Osteoblast (primary cell): ENCODE measurements around the gene NAV2. TPM values are rescaled to one million over a fixed set of nuclear protein-coding genes. Genes with fewer than 3 reads are reported as not detected.

Source experiments
- DNase-seq: peaks from one replicate; pipeline ENCODE4 v3.0.0; 2011; ENCODE audit warnings: low spot score, mixed read lengths; ENCODE audit not compliant: insufficient read length; ENCODE audit errors: missing footprints
- H2AFZ ChIP-seq: 2 replicates; pipeline ENCODE4 v1.6.0; 2011; ENCODE audit warnings: mild to moderate bottlenecking, low read length
- H3K27ac ChIP-seq: 2 replicates; pipeline ENCODE4 v1.5.1; 2011; ENCODE audit warnings: mild to moderate bottlenecking, low read depth, low read length, moderate library complexity
- H3K27me3 ChIP-seq: 2 replicates; pipeline ENCODE4 v1.6.0; 2012; ENCODE audit warnings: mild to moderate bottlenecking, control low read depth, inconsistent platforms, low read length, moderate library complexity; ENCODE audit not compliant: insufficient read depth
- H3K36me3 ChIP-seq: 2 replicates; pipeline ENCODE4 v1.5.1; 2011; ENCODE audit warnings: mild to moderate bottlenecking, low read length, control low read depth, moderate library complexity; ENCODE audit not compliant: insufficient read depth
- H3K4me1 ChIP-seq: 2 replicates; pipeline ENCODE4 v1.5.1; 2011; ENCODE audit warnings: mild to moderate bottlenecking, low read length, control low read depth, moderate library complexity; ENCODE audit not compliant: insufficient read depth
- H3K4me2 ChIP-seq: 2 replicates; pipeline ENCODE4 v1.6.0; 2011; ENCODE audit warnings: mild to moderate bottlenecking, low read length; ENCODE audit not compliant: insufficient read depth
- H3K4me3 ChIP-seq: fragments of 200-600 bp; sonication (generic); 3 replicates; pipeline ENCODE4 v1.5.1; 2012; ENCODE audit warnings: mild to moderate bottlenecking, low read length, inconsistent platforms; ENCODE audit not compliant: insufficient read depth
- H3K79me2 ChIP-seq: 2 replicates; pipeline ENCODE4 v1.6.0; 2012; ENCODE audit warnings: mild to moderate bottlenecking, low read length, control low read depth, inconsistent platforms; ENCODE audit not compliant: insufficient read depth
- H3K9me3 ChIP-seq: 2 replicates; pipeline ENCODE4 v1.5.1; 2011; ENCODE audit warnings: low read depth, low read length, control low read depth
- H4K20me1 ChIP-seq: 2 replicates; pipeline ENCODE4 v1.6.0; 2012; ENCODE audit warnings: mild to moderate bottlenecking, low read length, control low read depth; ENCODE audit not compliant: insufficient read depth
- CTCF ChIP-seq: IDR thresholded peaks from 2 replicates; pipeline ENCODE4 v1.5.1; 2011; ENCODE audit warnings: mild to moderate bottlenecking, low read depth, low read length, moderate library complexity; ENCODE audit errors: extremely low read depth
- total RNA-seq: library from RNA; depleted of rRNA; stranded (reverse); fragments of >200 nt; gene quantifications from 2 replicates; pipeline ENCODE4 v1.2.3, GENCODE V29; 2012

NAV2 gene
- total RNA-seq, 1 donor: 8.7 TPM

GRCh38 chr11:19769820-19770219 lies 57.2 kb downstream of the NAV2 start:
- peaks cover 93% of the 10 kb centered on the region for H4K20me1 ChIP-seq

GRCh38 chr11:19770277-19770676 lies 57.6 kb downstream of the NAV2 start:
- DNase-seq: no peak
- H3K4me1 ChIP-seq: peaks cover 26% of the 10 kb centered on the region
- H3K4me3 ChIP-seq: no peak overlapping the region
- no peaks in the 10 kb centered on the region for H3K27me3 ChIP-seq
- H3K36me3 ChIP-seq: no peaks in the 10 kb centered on the region
- H2AFZ ChIP-seq: no peak overlapping the region
- H3K9me3 ChIP-seq: no peaks in the 10 kb centered on the region
- no peak for TF ChIP-seq CTCF
- peak overlapping the region; percentile 26 for H3K4me2 ChIP-seq
- peaks cover 92% of the 10 kb centered on the region for H4K20me1 ChIP-seq
- H3K79me2 ChIP-seq: peaks cover 89% of the 10 kb centered on the region
- no peak overlapping the region for H3K27ac ChIP-seq

More at GRCh38 chr11:19769820-19770219, 57.2 kb downstream of the NAV2 start:
- Histone ChIP-seq H2AFZ (no peak overlapping the region), H3K79me2 (peaks cover 90% of the 10 kb centered on the region), H3K4me3 (no peak overlapping the region), H3K9me3 (no peaks in the 10 kb centered on the region), H3K4me1 (peaks cover 26% of the 10 kb centered on the region), H3K36me3 (no peaks in the 10 kb centered on the region), H3K4me2 (peak overlapping the region; percentile 26), H3K27ac (no peak overlapping the region), H3K27me3 (no peaks in the 10 kb centered on the region)
- TF ChIP-seq CTCF: no peak
- peak; percentile 90 for DNase-seq

GRCh38 chr11:19771463-19771862 lies 58.8 kb downstream of the NAV2 start:
- Histone ChIP-seq H3K79me2 (peaks cover 90% of the 10 kb centered on the region), H4K20me1 (peaks cover 94% of the 10 kb centered on the region), H3K9me3 (no peaks in the 10 kb centered on the region), H2AFZ (no peak overlapping the region), H3K27ac (no peak overlapping the region), H3K4me2 (no peak overlapping the region), H3K4me1 (peaks cover 26% of the 10 kb centered on the region), H3K4me3 (no peak overlapping the region), H3K36me3 (no peaks in the 10 kb centered on the region), H3K27me3 (no peaks in the 10 kb centered on the region)
- TF ChIP-seq CTCF: no peak
- no peak for DNase-seq

GRCh38 chr11:19772480-19772879 lies 59.8 kb downstream of the NAV2 start:
- no peak overlapping the region for H3K4me3 ChIP-seq
- no peak for DNase-seq
- H3K79me2 ChIP-seq: peaks cover 87% of the 10 kb centered on the region
- H3K27ac ChIP-seq: no peak overlapping the region
- no peak overlapping the region for H2AFZ ChIP-seq
- no peaks in the 10 kb centered on the region for H3K9me3 ChIP-seq
- no peak for TF ChIP-seq CTCF
- no peak overlapping the region for H3K4me2 ChIP-seq
- H3K27me3 ChIP-seq: no peaks in the 10 kb centered on the region
- H4K20me1 ChIP-seq: peaks cover 83% of the 10 kb centered on the region
- H3K4me1 ChIP-seq: peaks cover 18% of the 10 kb centered on the region
- no peaks in the 10 kb centered on the region for H3K36me3 ChIP-seq
